Osteocyte (in vitro differentiated cells): ENCODE results near the gene TDRD7. TPM values are rescaled to one million over a fixed set of nuclear protein-coding genes. Genes with fewer than 3 reads are reported as not detected.

ENCODE experiments used
- DNase-seq: peaks from one replicate; pipeline ENCODE4 v3.0.0; 2021; ENCODE audit warnings: mixed read lengths; ENCODE audit not compliant: unreplicated experiment; ENCODE audit errors: extremely low spot score
- H3K27ac Mint-ChIP-seq: one replicate; pipeline ENCODE4 v1.8.0; 2021; ENCODE audit warnings: mild to moderate bottlenecking, mixed read lengths; ENCODE audit not compliant: unreplicated experiment
- H3K27me3 Mint-ChIP-seq: one replicate; pipeline ENCODE4 v1.8.0; 2021; ENCODE audit warnings: mixed read lengths; ENCODE audit not compliant: unreplicated experiment
- H3K36me3 Mint-ChIP-seq: one replicate; pipeline ENCODE4 v1.8.0; 2021; ENCODE audit warnings: mixed read lengths; ENCODE audit not compliant: unreplicated experiment
- H3K4me1 Mint-ChIP-seq: one replicate; pipeline ENCODE4 v1.8.0; 2021; ENCODE audit warnings: mixed read lengths; ENCODE audit not compliant: unreplicated experiment
- H3K4me3 Mint-ChIP-seq: one replicate; pipeline ENCODE4 v1.8.0; 2021; ENCODE audit warnings: mild to moderate bottlenecking, moderate library complexity, mixed read lengths; ENCODE audit not compliant: unreplicated experiment
- H3K9me3 Mint-ChIP-seq: one replicate; pipeline ENCODE4 v1.8.0; 2021; ENCODE audit warnings: mixed read lengths; ENCODE audit not compliant: unreplicated experiment
- total RNA-seq: library from RNA; stranded (reverse); gene quantifications from 2 replicates; pipeline ENCODE4 v1.2.1, GENCODE V29; 2021
- TF ChIP-seq, protein P1 (sequence below): fragments of 200-600 bp; sonication (generic); IDR thresholded peaks from 2 replicates; pipeline ENCODE4 v1.5.0; 2021; ENCODE audit warnings: antibody characterized with exemption, mild to moderate bottlenecking, moderate library complexity

Gene TDRD7
- total RNA-seq, 1 donor from 2014 or later, result 8.6 TPM

GRCh38 chr9:97384406-97385262 is 27.3 kb upstream of the TDRD7 start:
- no peaks in the 10 kb centered on the region for H3K9me3 Mint-ChIP-seq

GRCh38 chr9:97385626-97386264 is 26.2 kb upstream of the TDRD7 start:
- Mint-ChIP-seq H3K27ac (no peak overlapping the region), H3K4me1 (peaks cover 15% of the 10 kb centered on the region), H3K4me3 (no peak overlapping the region), H3K36me3 (peaks cover 3% of the 10 kb centered on the region), H3K27me3 (no peaks in the 10 kb centered on the region), H3K9me3 (no peaks in the 10 kb centered on the region)
- DNase-seq, result no peak
- TF ChIP-seq, protein P1, sequence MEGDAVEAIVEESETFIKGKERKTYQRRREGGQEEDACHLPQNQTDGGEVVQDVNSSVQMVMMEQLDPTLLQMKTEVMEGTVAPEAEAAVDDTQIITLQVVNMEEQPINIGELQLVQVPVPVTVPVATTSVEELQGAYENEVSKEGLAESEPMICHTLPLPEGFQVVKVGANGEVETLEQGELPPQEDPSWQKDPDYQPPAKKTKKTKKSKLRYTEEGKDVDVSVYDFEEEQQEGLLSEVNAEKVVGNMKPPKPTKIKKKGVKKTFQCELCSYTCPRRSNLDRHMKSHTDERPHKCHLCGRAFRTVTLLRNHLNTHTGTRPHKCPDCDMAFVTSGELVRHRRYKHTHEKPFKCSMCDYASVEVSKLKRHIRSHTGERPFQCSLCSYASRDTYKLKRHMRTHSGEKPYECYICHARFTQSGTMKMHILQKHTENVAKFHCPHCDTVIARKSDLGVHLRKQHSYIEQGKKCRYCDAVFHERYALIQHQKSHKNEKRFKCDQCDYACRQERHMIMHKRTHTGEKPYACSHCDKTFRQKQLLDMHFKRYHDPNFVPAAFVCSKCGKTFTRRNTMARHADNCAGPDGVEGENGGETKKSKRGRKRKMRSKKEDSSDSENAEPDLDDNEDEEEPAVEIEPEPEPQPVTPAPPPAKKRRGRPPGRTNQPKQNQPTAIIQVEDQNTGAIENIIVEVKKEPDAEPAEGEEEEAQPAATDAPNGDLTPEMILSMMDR, result no peak

More at GRCh38 chr9:97384406-97385262, 27.3 kb upstream of the TDRD7 start:
- Mint-ChIP-seq H3K27ac (no peak overlapping the region), H3K4me1 (peaks cover 15% of the 10 kb centered on the region), H3K4me3 (no peak overlapping the region), H3K27me3 (no peaks in the 10 kb centered on the region), H3K36me3 (peaks cover 9% of the 10 kb centered on the region)
- DNase-seq, result no peak
- TF ChIP-seq, protein P1, result no peak

- Mint-ChIP-seq H3K4me3 (no peak overlapping the region), H3K27ac (no peak overlapping the region)
Observed at GRCh38 chr9:97386265-97386633, 25.6 kb upstream of the TDRD7 start.

GRCh38 chr9:97386733-97387503 is 25.0 kb upstream of the TDRD7 start:
- Mint-ChIP-seq H3K4me1 (peaks cover 12% of the 10 kb centered on the region), H3K36me3 (no peaks in the 10 kb centered on the region), H3K27me3 (no peaks in the 10 kb centered on the region), H3K4me3 (no peak overlapping the region), H3K27ac (no peak overlapping the region), H3K9me3 (no peaks in the 10 kb centered on the region)
- peak; percentile 89 for DNase-seq
- TF ChIP-seq, protein P1, result peak; percentile 95

More at GRCh38 chr9:97386265-97386633, 25.6 kb upstream of the TDRD7 start:
- TF ChIP-seq, protein P1, result no peak
- no peak for DNase-seq
- no peaks in the 10 kb centered on the region for H3K9me3 Mint-ChIP-seq
- H3K4me1 Mint-ChIP-seq, result peaks cover 15% of the 10 kb centered on the region
- no peaks in the 10 kb centered on the region for H3K27me3 Mint-ChIP-seq
- H3K36me3 Mint-ChIP-seq, result no peaks in the 10 kb centered on the region
